GM21619 (cell line): Measurements from ENCODE around the gene PINLYP.

Source experiments
- ATAC-seq: cut with Tn5 transposase; IDR thresholded peaks from one replicate; pipeline ENCODE4 v1.9.1; 2021; ENCODE audit not compliant: unreplicated experiment

The PINLYP gene

GRCh38 chr19:43625918-43626579 is 50.4 kb downstream of the PINLYP start:
- ATAC-seq: no peak

- no peak for ATAC-seq
Measured at GRCh38 chr19:43626838-43627237, 51.2 kb downstream of the PINLYP start.

- no peak for ATAC-seq
Measured at GRCh38 chr19:43628646-43629326, 53.2 kb downstream of the PINLYP start.

GRCh38 chr19:43631491-43631890 is 55.9 kb downstream of the PINLYP start:
- no peak for ATAC-seq
